Chondrocyte (in vitro differentiated cells): Measurements from ENCODE around the gene PARD3B. TPM values are rescaled to one million over a fixed set of nuclear protein-coding genes. Genes with fewer than 3 reads are reported as not detected.

Experiments used
- DNase-seq: peaks from one replicate; pipeline ENCODE4 v3.0.0; 2021; ENCODE audit warnings: mixed read lengths, low spot score
- H3K27ac Mint-ChIP-seq: one replicate; pipeline ENCODE4 v1.8.0; 2021; ENCODE audit warnings: mild to moderate bottlenecking, moderate library complexity, mixed read lengths; ENCODE audit not compliant: unreplicated experiment
- H3K27me3 Mint-ChIP-seq: 2 replicates; pipeline ENCODE4 v1.8.0; 2021; ENCODE audit warnings: low read depth, mixed read lengths
- H3K36me3 Mint-ChIP-seq: 2 replicates; pipeline ENCODE4 v1.8.0; 2021; ENCODE audit warnings: low read depth, mixed read lengths
- H3K4me1 Mint-ChIP-seq: 2 replicates; pipeline ENCODE4 v1.8.0; 2021; ENCODE audit warnings: low read depth, mild to moderate bottlenecking, mixed read lengths
- H3K4me3 Mint-ChIP-seq: one replicate; pipeline ENCODE4 v1.8.0; 2021; ENCODE audit warnings: mild to moderate bottlenecking, moderate library complexity, mixed read lengths; ENCODE audit not compliant: unreplicated experiment
- H3K9me3 Mint-ChIP-seq: 2 replicates; pipeline ENCODE4 v1.8.0; 2021; ENCODE audit warnings: low read depth, mixed read lengths
- CTCF ChIP-seq: fragments of 200-600 bp; sonication (generic); IDR thresholded peaks from 2 replicates; pipeline ENCODE4 v1.5.0; 2021; ENCODE audit warnings: antibody characterized with exemption, mild to moderate bottlenecking, moderate library complexity
- total RNA-seq: library from RNA; stranded (reverse); gene quantifications from 3 replicates; pipeline ENCODE4 v1.2.1, GENCODE V29; 2021

PARD3B gene
- total RNA-seq, 1 donor from 2014 or later = 24.9 TPM

DNA sequence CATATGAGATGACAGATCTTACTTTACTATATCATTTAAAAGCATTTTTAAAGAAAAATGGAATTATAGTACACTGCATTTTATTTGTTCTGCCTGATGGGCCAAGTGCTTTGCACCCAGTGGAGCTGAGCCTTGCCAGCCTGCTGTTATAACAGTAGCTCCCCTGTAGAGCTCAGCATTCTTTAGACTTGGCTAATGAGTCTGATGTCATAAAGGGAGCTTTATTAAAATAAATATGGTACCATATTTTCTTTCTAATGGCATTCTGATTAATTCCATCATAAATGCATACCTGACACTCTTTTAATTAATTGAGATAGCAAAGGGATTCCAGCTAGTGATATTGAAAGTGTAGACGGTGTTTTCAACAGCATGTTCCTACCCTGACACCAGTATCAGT is 40.7 kb downstream of the PARD3B start:
- DNase-seq = no peak
- peaks cover 20% of the 10 kb centered on the region for H3K4me1 Mint-ChIP-seq
- H3K9me3 Mint-ChIP-seq = peaks cover 16% of the 10 kb centered on the region
- no peak for TF ChIP-seq CTCF
- peaks cover 9% of the 10 kb centered on the region for H3K36me3 Mint-ChIP-seq
- H3K4me3 Mint-ChIP-seq = no peak overlapping the region
- no peak overlapping the region for H3K27ac Mint-ChIP-seq
- H3K27me3 Mint-ChIP-seq = no peaks in the 10 kb centered on the region

- no peak overlapping the region for H3K27ac Mint-ChIP-seq
- no peaks in the 10 kb centered on the region for H3K27me3 Mint-ChIP-seq
- H3K4me3 Mint-ChIP-seq = no peak overlapping the region
- DNase-seq = no peak
- H3K36me3 Mint-ChIP-seq = peaks cover 9% of the 10 kb centered on the region
- TF ChIP-seq CTCF = no peak
- peaks cover 16% of the 10 kb centered on the region for H3K9me3 Mint-ChIP-seq
- peaks cover 24% of the 10 kb centered on the region for H3K4me1 Mint-ChIP-seq
These were observed 41.3 kb downstream of the PARD3B start for GRCh38 chr2:204586444-204587180.

DNA sequence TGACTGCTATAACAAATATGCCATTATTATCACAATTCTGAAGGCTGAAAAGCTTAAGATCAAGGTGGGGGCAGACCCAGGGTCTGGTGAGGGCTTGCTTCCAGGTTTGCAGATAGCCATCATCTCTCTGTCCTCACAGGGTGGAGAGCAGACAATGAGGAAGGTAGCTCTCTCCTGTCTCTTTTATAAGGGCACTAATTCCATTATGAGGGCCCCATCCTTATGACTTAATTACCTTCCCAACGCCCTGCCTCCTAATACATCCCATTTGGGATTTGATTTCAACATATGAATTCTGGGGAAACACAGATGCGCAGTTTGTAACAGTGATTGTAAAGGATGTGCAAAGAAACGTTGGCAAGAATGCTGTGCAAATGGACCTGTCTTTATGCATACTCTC is 44.8 kb downstream of the PARD3B start:
- TF ChIP-seq CTCF = no peak
- DNase-seq = no peak
- Mint-ChIP-seq H3K4me1 (peaks cover 24% of the 10 kb centered on the region), H3K27ac (no peak overlapping the region), H3K4me3 (no peak overlapping the region), H3K9me3 (peaks cover 14% of the 10 kb centered on the region), H3K27me3 (no peaks in the 10 kb centered on the region), H3K36me3 (peaks cover 5% of the 10 kb centered on the region)

DNA sequence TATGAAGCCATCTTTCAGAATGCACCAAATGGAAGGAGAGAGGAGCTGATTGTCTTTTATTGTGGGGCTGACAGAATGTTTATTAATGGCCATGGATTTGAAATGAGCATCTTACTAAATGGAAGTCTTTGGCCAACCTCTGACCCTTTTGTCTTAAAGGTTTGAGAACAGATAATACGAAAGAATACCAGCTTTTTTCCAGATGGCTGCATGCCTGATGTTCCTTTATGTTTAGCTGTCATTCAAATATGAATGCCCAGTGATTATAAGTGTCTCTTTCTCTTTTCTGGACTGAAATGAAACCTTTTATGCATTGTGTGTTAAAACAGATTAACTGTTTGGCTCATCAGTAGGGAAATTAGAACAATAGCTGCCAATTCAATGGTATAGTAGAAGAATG is 46.0 kb downstream of the PARD3B start:
- Mint-ChIP-seq H3K9me3 (peaks cover 14% of the 10 kb centered on the region), H3K27me3 (no peaks in the 10 kb centered on the region), H3K4me3 (no peak overlapping the region), H3K27ac (no peak overlapping the region), H3K36me3 (peaks cover 5% of the 10 kb centered on the region), H3K4me1 (peaks cover 24% of the 10 kb centered on the region)
- no peak for TF ChIP-seq CTCF
- no peak for DNase-seq

DNA sequence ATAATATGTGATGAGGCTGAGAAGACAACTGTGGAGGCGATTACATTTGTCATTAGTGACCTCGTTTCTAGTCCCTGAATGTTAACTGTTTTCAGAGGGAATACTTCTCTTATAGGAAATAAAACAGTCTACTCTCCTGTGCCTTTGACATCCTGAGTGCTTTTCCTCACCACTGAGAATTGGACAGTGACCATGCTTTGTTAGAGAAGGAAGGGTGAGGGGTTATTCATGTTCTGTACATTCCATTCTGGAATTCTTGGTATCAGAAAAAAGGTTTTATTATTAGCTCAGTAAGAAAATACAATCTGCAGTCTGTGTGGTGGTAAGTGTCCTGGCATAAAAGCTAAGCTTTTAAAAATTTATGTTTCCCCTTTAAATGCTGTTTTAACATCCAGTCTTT is 58.8 kb downstream of the PARD3B start:
- no peak for TF ChIP-seq CTCF
- Mint-ChIP-seq H3K27me3 (no peaks in the 10 kb centered on the region), H3K9me3 (peaks cover 9% of the 10 kb centered on the region), H3K36me3 (peaks cover 3% of the 10 kb centered on the region), H3K4me3 (no peak overlapping the region), H3K4me1 (peaks cover 77% of the 10 kb centered on the region), H3K27ac (peak overlapping the region; percentile 76)
- DNase-seq = no peak
